RPMI8226 (cell line): Measurements from ENCODE around the gene MUC21.
"Not testable (repeated sequence)": the region's sequence is repeated elsewhere in the genome, so short reads cannot be mapped to it uniquely, and the experiment has no call there.

Experiments used
- DNase-seq: peaks from one replicate; pipeline ENCODE4 v3.0.0-alpha.2; 2015

Gene MUC21

DNA sequence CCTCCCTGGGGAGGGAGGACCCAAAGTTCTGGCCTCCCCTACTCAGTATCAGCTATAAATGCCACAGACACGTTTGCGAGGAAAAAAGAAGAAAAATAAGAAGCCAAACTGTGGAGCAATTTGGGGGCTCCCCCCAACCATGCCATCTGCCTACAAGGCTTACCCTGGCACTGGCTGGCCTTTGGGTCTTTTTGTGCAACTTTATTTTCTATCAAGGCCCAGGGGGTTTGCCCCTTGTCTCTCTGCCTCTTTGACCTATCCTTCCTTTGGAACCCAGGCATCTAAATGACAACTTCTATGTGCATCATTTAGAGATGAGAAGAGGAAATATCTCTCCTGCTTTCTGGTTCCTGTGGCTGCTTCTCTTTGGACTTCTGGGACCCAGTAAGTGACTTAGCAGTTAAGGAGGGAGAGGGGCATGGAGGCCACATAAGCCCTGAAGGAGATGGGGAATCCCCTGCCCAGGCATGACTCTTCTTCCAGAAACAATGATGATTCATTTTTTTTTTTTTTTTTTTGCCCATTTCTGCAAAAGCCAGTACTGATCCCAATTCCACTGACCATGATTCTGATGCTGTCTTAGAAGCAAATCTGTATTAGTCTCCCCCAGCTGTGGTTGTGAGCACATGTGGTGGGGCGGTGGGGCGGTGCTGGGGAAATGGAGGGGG lies 27.0 kb downstream of the MUC21 start, which contains the start of gene MUC22:
Gene MUC22 (plus strand): TSS at position 82 of the 668 bp plus-strand sequence. CDS start 233 bp downstream, at position 315.
- DNase-seq = no peak

DNA sequence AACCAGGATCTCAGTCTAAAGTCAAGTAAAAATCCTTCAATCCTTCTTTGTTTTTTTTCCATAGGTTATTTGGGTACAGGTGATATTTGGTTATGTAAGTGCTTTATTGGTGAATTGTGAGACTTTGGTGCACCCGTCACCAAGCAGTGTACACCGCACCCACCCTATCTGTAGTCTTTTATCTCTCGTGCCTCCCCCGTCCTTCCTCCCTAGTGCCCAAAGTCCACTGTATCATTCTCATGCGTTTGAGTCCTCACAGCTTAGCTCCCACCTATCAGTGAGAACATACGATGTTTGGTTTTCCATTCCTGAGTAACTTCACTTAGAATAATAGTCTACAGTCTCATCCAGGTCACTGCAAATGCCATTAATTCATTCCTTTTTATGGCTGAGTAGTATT lies 27.6 kb downstream of the MUC21 start:
- DNase-seq = no peak

DNA sequence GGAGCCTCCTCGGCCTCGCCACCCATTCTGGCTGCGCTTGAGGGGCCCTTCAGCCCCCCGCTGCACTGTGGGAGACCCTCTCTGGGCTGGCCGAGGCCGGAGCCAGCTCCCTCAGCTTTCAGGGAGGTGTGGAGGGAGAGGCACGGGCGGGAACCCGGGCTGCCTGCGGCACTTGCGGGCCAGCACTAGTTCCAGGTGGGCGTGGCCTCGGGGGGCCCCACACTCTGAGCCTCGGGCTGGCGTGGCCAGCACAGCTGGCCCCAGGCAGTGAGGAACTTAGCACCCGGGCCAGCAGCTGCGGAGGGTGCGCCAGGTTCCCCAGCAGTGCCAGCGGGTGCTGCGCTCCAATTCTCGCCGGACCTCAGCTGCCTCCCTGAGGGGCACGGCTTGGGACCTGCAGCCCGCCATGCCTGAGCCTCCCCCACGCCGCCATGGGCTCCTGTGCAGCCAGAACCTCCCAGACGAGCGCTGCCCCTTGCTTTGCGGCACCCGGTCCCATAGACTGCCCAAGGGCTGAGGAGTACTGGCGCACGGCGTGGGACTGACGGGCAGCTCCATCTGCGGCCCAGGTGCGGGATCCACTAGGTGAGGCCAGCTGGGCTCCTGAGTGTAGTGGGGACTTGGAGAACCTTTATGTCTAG lies 33.3 kb downstream of the MUC21 start:
- no peak for DNase-seq

DNA sequence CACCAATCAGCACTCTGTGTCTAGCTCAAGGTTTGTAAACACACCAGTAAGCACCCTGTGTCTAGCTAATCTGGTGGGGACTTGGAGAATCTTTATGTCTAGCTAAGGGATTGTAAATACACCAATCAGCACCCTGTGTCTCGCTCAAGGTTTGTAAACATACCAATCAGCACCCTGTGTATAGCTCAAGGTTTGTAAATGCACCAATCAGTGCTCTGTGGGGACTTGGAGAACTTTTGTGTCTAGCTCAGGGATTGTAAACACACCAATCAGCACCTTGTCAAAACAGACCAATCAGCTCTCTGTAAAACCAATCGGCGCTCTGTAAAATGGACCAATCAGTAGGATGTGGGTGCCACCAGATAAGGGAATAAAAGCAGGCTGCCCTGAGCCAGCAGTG lies 33.9 kb downstream of the MUC21 start:
- DNase-seq = not testable (repeated sequence)

DNA sequence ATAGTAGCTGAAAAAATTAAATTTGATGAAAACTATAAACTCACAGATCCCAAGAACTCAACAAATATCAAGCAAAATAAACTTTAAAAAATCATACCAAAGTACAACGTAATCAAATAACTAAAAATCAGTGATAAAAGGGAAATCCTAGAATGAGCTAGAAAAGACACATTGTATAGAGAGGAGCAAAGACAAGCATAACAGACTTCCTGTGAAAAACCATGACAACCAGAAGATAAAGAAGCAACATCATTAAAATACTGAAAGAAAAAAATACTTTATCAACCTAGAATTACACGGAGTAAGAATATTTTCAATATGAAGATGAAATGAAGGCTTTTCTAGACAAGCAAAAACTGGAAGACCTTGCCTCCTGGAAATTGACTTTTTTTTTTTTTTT lies 36.5 kb downstream of the MUC21 start:
- no peak for DNase-seq

DNA sequence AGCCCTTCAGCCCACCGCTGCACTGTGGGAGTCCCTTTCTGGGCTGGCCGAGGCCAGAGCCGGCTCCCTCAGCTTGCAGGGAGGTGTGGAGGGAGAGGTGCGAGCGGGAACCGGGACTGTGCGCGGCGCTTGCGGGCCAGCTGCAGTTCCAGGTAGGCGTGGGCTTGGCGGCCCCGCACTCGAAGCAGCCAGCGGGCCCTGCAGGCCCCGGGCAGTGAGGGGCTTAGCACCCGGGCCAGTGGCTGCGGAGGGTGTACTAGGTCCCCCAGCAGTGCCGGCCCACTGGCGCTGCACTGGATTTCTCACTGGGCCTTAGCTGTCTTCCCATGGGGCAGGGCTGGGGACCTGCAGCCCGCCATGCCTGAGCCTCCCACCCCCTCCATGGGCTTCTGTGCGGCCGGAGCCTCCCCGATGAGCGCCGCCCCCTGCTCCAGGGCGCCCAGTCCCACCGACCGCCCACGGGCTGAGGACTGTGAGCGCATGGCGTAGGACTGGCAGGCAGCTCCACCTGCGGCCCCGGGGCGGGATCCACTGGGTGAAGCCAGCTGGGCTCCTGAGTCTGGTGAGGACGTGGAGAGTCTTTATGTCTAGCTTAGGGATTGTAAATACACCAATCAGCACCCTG lies 37.2 kb downstream of the MUC21 start:
- not testable (repeated sequence) for DNase-seq

DNA sequence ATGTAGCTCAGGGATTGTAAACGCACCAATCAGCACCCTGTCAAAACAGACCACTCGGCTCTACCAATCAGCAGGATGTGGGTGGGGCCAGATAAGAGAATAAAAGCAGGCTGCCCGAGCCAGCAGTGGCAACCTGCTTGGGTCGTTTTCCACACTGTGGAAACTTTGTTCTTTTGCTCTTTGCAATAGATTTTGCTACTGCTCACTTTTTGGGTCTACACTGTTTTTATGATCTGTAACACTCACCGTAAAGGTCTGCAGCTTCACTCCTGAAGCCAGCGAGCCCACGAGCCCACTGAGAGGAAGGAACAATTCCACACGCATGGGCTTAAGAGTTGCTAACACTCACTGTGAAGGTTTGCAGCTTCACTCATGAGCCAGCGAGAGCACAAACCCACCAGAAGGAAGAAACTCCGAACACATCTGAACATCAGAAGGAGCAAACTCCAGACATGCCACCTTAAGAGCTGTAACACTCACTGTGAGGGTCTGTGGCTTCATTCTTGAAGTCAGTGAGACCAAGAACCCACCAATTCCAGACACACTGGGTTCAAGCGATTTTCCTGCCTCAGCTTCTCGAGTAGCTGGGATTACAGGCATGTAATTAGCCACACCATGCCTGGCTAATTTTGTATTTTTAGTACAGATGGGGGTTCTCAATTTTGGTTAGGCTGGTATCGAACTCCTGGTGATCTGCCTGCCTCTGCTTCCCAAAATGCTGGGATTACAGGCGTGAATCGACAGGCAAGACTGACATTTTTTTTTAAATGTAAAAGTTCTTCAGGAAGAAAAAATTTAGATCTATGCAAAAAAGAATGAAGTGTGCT lies 38.4 kb downstream of the MUC21 start:
- DNase-seq = not testable (repeated sequence)

DNA sequence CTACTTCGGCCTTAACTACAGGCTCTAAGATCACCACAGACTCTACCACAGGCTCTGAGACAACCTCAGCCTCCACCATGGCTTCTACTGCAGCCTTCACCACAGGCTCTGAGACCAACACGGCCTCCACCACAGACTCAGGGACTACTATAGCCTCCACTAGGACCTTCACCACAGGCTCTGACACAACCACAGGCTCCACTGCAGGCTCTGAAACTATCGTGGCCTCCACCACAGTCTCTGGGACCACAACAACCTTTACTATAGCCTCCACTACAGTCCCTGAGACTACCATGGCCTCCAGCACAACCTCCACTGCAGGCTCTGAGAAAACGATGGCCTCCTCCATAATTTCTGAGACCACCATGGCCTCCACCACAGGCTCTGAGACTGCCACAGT lies 42.1 kb downstream of the MUC21 start:
- DNase-seq = no peak

DNA sequence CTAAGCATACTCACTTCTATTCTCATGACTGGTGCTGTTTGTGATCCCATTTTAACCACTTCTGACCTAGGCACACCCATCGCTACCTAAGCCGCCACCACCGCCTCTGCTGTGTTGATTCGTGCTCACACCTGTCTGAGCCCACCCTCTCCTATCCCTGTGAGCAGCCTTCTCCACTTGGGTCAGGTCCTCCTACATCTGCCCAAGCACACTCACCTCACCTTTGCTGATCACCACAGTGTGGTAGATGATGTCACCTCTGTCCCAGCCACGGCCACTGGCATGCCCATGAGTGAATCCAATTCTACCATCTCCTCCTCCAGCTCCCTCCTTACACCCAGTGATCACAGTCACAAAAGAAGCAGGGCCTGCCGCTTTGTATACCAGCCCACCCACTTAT lies 47.6 kb downstream of the MUC21 start:
- no peak for DNase-seq

DNA sequence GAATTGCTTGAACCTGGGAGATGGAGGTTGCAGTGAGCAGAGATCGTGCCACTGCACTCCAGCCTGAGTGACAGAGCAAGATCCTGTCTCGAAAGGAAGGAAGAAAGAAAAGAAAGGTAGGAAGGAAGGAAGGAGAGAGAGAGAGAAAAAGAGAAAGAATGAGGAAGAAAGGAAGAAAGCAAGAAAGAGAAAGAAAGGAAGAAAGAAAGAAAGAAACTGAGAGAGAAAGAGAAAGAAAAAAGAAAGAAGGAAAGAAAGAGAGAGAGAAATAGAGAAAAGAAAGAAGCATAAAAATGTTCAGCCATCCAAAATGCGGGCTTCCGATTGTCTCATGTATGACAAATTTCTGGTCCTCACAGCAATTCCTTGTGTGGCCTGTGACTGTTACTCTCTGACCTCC lies 49.6 kb downstream of the MUC21 start:
- no peak for DNase-seq

DNA sequence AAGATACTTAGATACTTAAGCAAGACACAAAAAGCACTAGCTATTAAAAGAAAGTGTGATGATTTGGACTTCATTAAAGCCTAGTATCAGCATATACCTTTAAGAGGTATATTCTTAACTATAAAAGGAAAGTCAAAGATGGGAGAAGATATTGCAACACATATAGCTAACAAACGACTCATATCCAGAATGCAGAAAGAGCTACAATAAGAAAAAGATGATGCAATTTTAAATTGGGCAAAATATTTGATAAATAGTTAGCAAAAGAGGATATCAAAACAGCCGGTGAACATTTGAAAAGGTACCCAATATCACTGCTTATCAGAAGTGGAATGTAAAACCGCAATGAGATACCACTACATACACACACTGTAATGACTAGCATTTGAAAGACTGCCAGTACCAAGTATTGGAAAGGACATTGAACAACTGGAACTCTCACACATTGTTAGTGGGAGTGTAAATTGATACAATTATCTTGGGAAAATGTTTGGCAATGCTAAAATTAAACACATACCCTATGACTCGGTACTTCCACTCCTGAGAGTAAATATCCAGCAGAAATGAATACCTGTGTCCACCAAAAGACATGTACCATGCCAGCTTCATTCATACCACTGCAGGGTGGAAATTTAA lies 52.5 kb downstream of the MUC21 start:
- no peak for DNase-seq

DNA sequence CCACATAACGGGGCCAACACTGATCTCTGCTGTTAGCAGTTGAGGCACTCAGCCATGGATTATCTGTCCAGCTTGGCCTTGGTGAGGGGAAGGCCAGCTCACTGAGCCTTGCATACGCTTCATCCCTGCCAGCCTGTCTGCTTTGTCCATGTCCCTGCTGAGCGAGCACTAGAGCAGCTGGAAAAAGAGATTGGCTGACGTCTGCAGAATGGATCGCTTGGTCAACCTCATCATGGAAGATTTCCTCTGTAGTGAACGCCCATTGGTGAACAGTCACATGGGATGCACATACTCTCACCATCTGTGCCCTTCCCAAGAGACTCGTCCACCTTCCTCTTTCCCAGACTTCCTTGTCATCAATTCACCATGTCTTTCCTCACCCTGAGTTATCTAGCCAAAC lies 53.7 kb downstream of the MUC21 start:
- no peak for DNase-seq

DNA sequence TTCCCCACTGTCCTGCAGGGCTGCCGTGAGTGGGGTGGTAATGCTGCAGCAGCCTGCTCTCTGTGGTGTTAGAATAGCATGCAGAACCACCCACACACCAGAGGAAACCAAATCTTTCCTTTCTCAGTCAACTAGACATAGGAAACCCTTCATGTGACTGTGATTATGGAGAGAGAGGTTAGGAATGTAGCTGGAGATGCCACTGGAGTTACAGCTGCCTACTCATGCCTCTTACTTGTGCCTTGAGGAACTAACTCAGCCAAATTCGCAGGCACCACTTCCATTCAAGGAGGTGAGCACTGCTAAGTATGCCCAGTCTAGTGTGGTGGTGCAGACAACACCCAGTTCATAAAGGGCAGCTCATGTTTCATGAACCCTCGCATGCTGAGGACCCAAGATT lies 54.2 kb downstream of the MUC21 start:
- DNase-seq = no peak

DNA sequence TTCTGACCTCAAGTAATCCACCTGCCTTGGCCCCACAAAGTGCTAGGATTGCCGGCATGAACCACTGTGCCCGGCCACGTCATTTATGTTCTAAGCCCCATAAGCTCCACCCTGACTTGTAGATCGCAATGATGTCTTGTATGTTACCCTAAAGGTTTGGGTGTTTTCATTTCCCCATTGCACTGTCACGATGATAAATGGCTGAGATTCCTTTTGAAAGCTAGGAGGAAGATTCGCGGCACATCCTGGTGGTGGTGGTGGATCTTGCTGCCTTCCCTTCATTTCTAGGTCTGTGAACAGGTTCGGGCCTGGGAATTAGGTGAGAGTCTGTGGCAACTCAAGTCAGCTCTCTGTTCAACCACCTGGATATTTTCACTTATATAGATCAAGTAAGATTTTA lies 55.0 kb downstream of the MUC21 start:
- no peak for DNase-seq
